OCI-LY7 (cell line): ENCODE measurements around the gene TMEM184B. TPM values are rescaled to one million over a fixed set of nuclear protein-coding genes. Genes with fewer than 3 reads are reported as not detected.
A peak's percentile ranks its signal among the peaks of the same experiment; 100 is the strongest.

Experiments used
- BruUV-seq: library from RNA; stranded (reverse); fragments of 400-500 nt; replicated peaks from 2 replicates; lab custom pipeline; 2021; lab: Mats Ljungman, UMichigan
- CTCF ChIA-PET: fragments of 300-600 bp; sonication (Branson Sonifier 250); formaldehyde crosslinking; loops from one replicate; lab custom pipeline; 2022; ENCODE audit warnings: antibody characterized with exemption; ENCODE audit not compliant: unreplicated experiment; lab: Charles Lee
- POLR2A ChIA-PET: fragments of 300-600 bp; sonication (Branson Sonifier 250); formaldehyde crosslinking; loops from one replicate; lab custom pipeline; 2022; ENCODE audit warnings: antibody characterized with exemption; lab: Charles Lee
- DNase-seq: peaks from one replicate; pipeline ENCODE4 v3.0.0-alpha.2; 2015; ENCODE audit warnings: low spot score
- H2AFZ ChIP-seq: fragments of 200-600 bp; sonication (generic), shearing (Covaris generic); 2 replicates; pipeline ENCODE4 v1.6.1; 2014; ENCODE audit warnings: mild to moderate bottlenecking, antibody characterized with exemption, low read length, moderate library complexity
- H3K27ac ChIP-seq: fragments of 200-600 bp; sonication (generic); 2 replicates; pipeline ENCODE4 v1.5.1; 2014; ENCODE audit warnings: mixed run types, low read depth, mild to moderate bottlenecking, moderate library complexity, low read length, inconsistent platforms; ENCODE audit not compliant: poor library complexity, severe bottlenecking
- H3K36me3 ChIP-seq: fragments of 200-600 bp; sonication (generic); 2 replicates; pipeline ENCODE4 v1.6.1; 2014; ENCODE audit warnings: mild to moderate bottlenecking, antibody characterized with exemption, low read length, moderate library complexity, mixed read lengths; ENCODE audit not compliant: insufficient read depth
- H3K4me1 ChIP-seq: fragments of 200-600 bp; sonication (generic); 2 replicates; pipeline ENCODE4 v1.5.1; 2014; ENCODE audit warnings: mild to moderate bottlenecking, low read length; ENCODE audit not compliant: insufficient read depth, poor library complexity, severe bottlenecking
- H3K4me2 ChIP-seq: fragments of 200-600 bp; sonication (generic); 2 replicates; pipeline ENCODE4 v1.6.1; 2014; ENCODE audit warnings: mild to moderate bottlenecking, low read length
- H3K4me3 ChIP-seq: fragments of 200-600 bp; sonication (generic); 2 replicates; pipeline ENCODE4 v1.5.1; 2014; ENCODE audit warnings: mild to moderate bottlenecking, low read depth, low read length; ENCODE audit not compliant: poor library complexity, severe bottlenecking
- H3K79me2 ChIP-seq: fragments of 200-600 bp; sonication (generic); 2 replicates; pipeline ENCODE4 v1.6.1; 2016; ENCODE audit warnings: low read depth, mild to moderate bottlenecking, low read length, moderate library complexity, mixed read lengths; ENCODE audit not compliant: insufficient read depth
- H3K9me2 ChIP-seq: fragments of 200-600 bp; sonication (generic); 2 replicates; pipeline ENCODE4 v1.6.1; 2016; ENCODE audit warnings: mild to moderate bottlenecking, low read length, mixed read lengths; ENCODE audit not compliant: insufficient read depth
- H3K9me3 ChIP-seq: fragments of 200-600 bp; sonication (generic); 2 replicates; pipeline ENCODE4 v1.6.1; 2014; ENCODE audit warnings: mild to moderate bottlenecking, mixed run types, low read length, mixed read lengths
- H4K20me1 ChIP-seq: fragments of 200-600 bp; sonication (generic); 2 replicates; pipeline ENCODE4 v1.6.1; 2014; ENCODE audit warnings: mild to moderate bottlenecking, antibody characterized with exemption, low read length, moderate library complexity, mixed read lengths; ENCODE audit not compliant: insufficient read depth
- CTCF ChIP-seq: fragments of 200-600 bp; sonication (generic); conservative IDR thresholded peaks from 2 replicates; pipeline ENCODE4 v1.5.1; 2014; ENCODE audit warnings: mild to moderate bottlenecking, antibody characterized with exemption, low read length, moderate library complexity, mixed read lengths
- EZH2phosphoT487 ChIP-seq: fragments of 200-600 bp; sonication (generic); IDR thresholded peaks from 2 replicates; pipeline ENCODE4 v1.6.1; 2018; ENCODE audit warnings: low read depth, borderline replicate concordance, mild to moderate bottlenecking, mixed run types, antibody characterized with exemption, low read length, moderate library complexity, mixed read lengths
- intact Hi-C: fragments of 100-400 bp; cut with micrococcal nuclease; formaldehyde crosslinking; loops from one replicate; pipeline ENCODE4 v1.10.0; 2022; ENCODE audit not compliant: unreplicated experiment
- total RNA-seq, 2 experiments: library from RNA; depleted of rRNA in 1 of 2; stranded (reverse); fragments of >200 nt in 1 of 2; shearing (Covaris generic) in 1 of 2; gene quantifications; 2 replicates each; pipeline ENCODE4 v1.2.3, GENCODE V29; 2014 to 2022

Gene TMEM184B
- total RNA-seq, 2 experiments from 2014 or later, result 19.1 to 50.2 TPM

- Histone ChIP-seq H3K27ac (no peak overlapping the region), H2AFZ (peak overlapping the region; percentile 69; the same call in 1 of the 2 replicates), H3K9me2 (no peaks in the 10 kb centered on the region), H4K20me1 (no peaks in the 10 kb centered on the region), H3K36me3 (no peaks in the 10 kb centered on the region), H3K9me3 (no peaks in the 10 kb centered on the region), H3K4me2 (peak overlapping the region; percentile 90), H3K4me1 (peaks cover 47% of the 10 kb centered on the region), H3K79me2 (no peaks in the 10 kb centered on the region), H3K4me3 (peak overlapping the region; percentile 79)
- no peak for DNase-seq
- ChIA-PET CTCF (interaction anchor here (1.4 kb wide), 1 partner anchor 149 kb away, joined by 3 read pairs; no protein-coding TSS in a partner anchor), POLR2A (interaction anchor here (1.0 to 1.3 kb wide), 3 partner anchors 15 to 29 kb away, joined by 3 to 7 read pairs (median 4); partner anchors contain the start of gene PLA2G6)
- BruUV-seq, result no TSS peak
- TF ChIP-seq CTCF (no peak), EZH2phosphoT487 (no peak)
- intact Hi-C loops, result loop anchor here (5.0 kb wide), 3 partner anchors 41 to 371 kb away; partner anchors contain the start of genes CSNK1E and DMC1
These were observed 71.5 kb downstream of the TMEM184B start for GRCh38 chr22:38201371-38201710.

- intact Hi-C loops, result loop anchor here (5.0 kb wide), 3 partner anchors 42 to 372 kb away; partner anchors contain the start of genes CSNK1E and DMC1
- Histone ChIP-seq H3K27ac (no peak overlapping the region), H3K9me3 (no peaks in the 10 kb centered on the region), H3K4me2 (no peak overlapping the region), H3K79me2 (no peaks in the 10 kb centered on the region), H4K20me1 (no peaks in the 10 kb centered on the region), H2AFZ (no peak overlapping the region), H3K4me3 (no peak overlapping the region), H3K36me3 (no peaks in the 10 kb centered on the region), H3K9me2 (no peaks in the 10 kb centered on the region), H3K4me1 (peaks cover 40% of the 10 kb centered on the region)
- ChIA-PET CTCF (no interaction called here), POLR2A (no interaction called here)
- TF ChIP-seq CTCF (no peak), EZH2phosphoT487 (no peak)
- no peak for DNase-seq
- BruUV-seq, result no TSS peak
These were observed 72.8 kb downstream of the TMEM184B start for GRCh38 chr22:38199826-38200559.

- no peaks in the 10 kb centered on the region for H3K36me3 ChIP-seq
- H3K9me3 ChIP-seq, result no peaks in the 10 kb centered on the region
- no peak for DNase-seq
- TF ChIP-seq CTCF (no peak), EZH2phosphoT487 (no peak)
- H3K4me1 ChIP-seq, result peaks cover 17% of the 10 kb centered on the region
- intact Hi-C loops, result no loop called here
- H4K20me1 ChIP-seq, result no peaks in the 10 kb centered on the region
- H3K4me2 ChIP-seq, result no peak overlapping the region
- H2AFZ ChIP-seq, result no peak overlapping the region
- no peaks in the 10 kb centered on the region for H3K79me2 ChIP-seq
- POLR2A ChIA-PET, result no interaction called here
- no peak overlapping the region for H3K27ac ChIP-seq
- H3K9me2 ChIP-seq, result no peaks in the 10 kb centered on the region
- no TSS peak for BruUV-seq
- no peak overlapping the region for H3K4me3 ChIP-seq
- CTCF ChIA-PET, result no interaction called here
These were observed 75.9 kb downstream of the TMEM184B start for GRCh38 chr22:38196791-38197419.
